ENCODE measurements around the gene RIGI.
"Not testable (repeated sequence)": the region's sequence is repeated elsewhere in the genome, so short reads cannot be mapped to it uniquely, and the experiment has no call there.

The RIGI gene

GRCh38 chr9:32526041-32526706 is at the start of gene RIGI:
Gene RIGI (minus strand): TSS chr9:32526196. CDS start chr9:32526166, 30 bp downstream.
- peak; percentile 82 for DNase-seq (ENCODE audit: low spot score)

- peak; percentile 22 for DNase-seq (ENCODE audit: low spot score)
These were observed 48.9 kb upstream of the RIGI start for GRCh38 chr9:32574858-32575257.

GRCh38 chr9:32573821-32574220 is 47.8 kb upstream of the RIGI start:
- DNase-seq (ENCODE audit: low spot score), result no peak

- DNase-seq (ENCODE audit: low spot score), result peak; percentile 98
These were observed 47.0 kb upstream of the RIGI start, which contains the start of gene NDUFB6 for GRCh38 chr9:32572900-32573523. Gene NDUFB6 (minus strand): TSS chr9:32573159. CDS start chr9:32573060, 99 bp downstream.

- peak; percentile 93 for DNase-seq (ENCODE audit: low spot score)
These were observed 46.2 kb upstream of the RIGI start for GRCh38 chr9:32571969-32572899.

GRCh38 chr9:32570262-32570661 is 44.3 kb upstream of the RIGI start:
- DNase-seq (ENCODE audit: low spot score), result no peak

- no peak for DNase-seq (ENCODE audit: low spot score)
These were observed 40.8 kb upstream of the RIGI start for GRCh38 chr9:32566770-32567169.

- DNase-seq (ENCODE audit: low spot score), result no peak
These were observed 40.0 kb upstream of the RIGI start for GRCh38 chr9:32565967-32566366.

GRCh38 chr9:32558408-32558934 is 32.5 kb upstream of the RIGI start:
- no peak for DNase-seq (ENCODE audit: low spot score)

- DNase-seq (ENCODE audit: low spot score), result no peak
These were observed 28.6 kb upstream of the RIGI start for GRCh38 chr9:32554591-32554990.

GRCh38 chr9:32554107-32554506 is 28.1 kb upstream of the RIGI start:
- peak; percentile 41 for DNase-seq (ENCODE audit: low spot score)

GRCh38 chr9:32552172-32552872 is 26.3 kb upstream of the RIGI start, which contains the start of the genes SMIM27 and TOPORS:
Gene SMIM27 (plus strand): TSS chr9:32552327. CDS start chr9:32552435, 108 bp downstream.
Gene TOPORS (minus strand): TSS chr9:32552586. CDS start chr9:32552436, 150 bp downstream.
- DNase-seq (ENCODE audit: low spot score), result peak; percentile 95

GRCh38 chr9:32551276-32552051 is 25.5 kb upstream of the RIGI start:
- DNase-seq (ENCODE audit: low spot score), result peak; percentile 81

- peak; percentile 98 for DNase-seq (ENCODE audit: low spot score)
These were observed 24.7 kb upstream of the RIGI start for GRCh38 chr9:32550562-32551275.

GRCh38 chr9:32550150-32550561 is 24.2 kb upstream of the RIGI start:
- DNase-seq (ENCODE audit: low spot score), result peak; percentile 54

GRCh38 chr9:32548213-32548612 is 22.2 kb upstream of the RIGI start:
- DNase-seq (ENCODE audit: low spot score), result not testable (repeated sequence)

GRCh38 chr9:32545884-32546283 is 19.9 kb upstream of the RIGI start:
- DNase-seq (ENCODE audit: low spot score), result no peak

- no peak for DNase-seq (ENCODE audit: low spot score)
These were observed 17.1 kb upstream of the RIGI start for GRCh38 chr9:32543047-32543446.

GRCh38 chr9:32533816-32534215 is 7.8 kb upstream of the RIGI start:
- no peak for DNase-seq (ENCODE audit: low spot score)

- no peak for DNase-seq (ENCODE audit: low spot score)
These were observed 7.3 kb upstream of the RIGI start for GRCh38 chr9:32533336-32533735.
